IPS DF 4.7 (cell line): Measurements from ENCODE around the gene ESRRA.
"Not testable (repeated sequence)": the region's sequence is repeated elsewhere in the genome, so short reads cannot be mapped to it uniquely, and the experiment has no call there.

Experiments
- DNase-seq: peaks from one replicate; pipeline ENCODE4 v3.0.0-alpha.2; 2013; ENCODE audit warnings: low spot score; ENCODE audit errors: extremely low read depth

ESRRA gene

DNA sequence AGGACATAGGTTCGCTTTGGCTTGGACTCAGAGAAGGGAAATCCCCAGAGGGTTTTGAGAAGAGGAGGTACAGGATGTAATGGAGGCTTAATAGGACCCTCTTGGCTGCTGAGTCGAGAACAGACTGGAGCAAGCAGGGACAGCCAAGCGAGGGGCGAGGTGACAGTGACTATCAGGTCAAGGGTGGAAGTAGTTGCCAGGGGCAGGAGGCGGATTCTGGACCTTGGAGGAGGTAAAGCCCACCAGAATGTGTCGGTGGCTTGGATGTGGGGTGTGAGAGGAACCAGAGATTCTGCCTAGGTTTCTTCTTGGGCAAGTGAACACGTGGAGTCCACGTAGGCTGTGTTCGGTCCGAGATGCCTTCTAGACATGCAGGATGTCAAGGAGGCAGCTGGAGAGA lies 7.6 kb downstream of the ESRRA start:
- DNase-seq = no peak

DNA sequence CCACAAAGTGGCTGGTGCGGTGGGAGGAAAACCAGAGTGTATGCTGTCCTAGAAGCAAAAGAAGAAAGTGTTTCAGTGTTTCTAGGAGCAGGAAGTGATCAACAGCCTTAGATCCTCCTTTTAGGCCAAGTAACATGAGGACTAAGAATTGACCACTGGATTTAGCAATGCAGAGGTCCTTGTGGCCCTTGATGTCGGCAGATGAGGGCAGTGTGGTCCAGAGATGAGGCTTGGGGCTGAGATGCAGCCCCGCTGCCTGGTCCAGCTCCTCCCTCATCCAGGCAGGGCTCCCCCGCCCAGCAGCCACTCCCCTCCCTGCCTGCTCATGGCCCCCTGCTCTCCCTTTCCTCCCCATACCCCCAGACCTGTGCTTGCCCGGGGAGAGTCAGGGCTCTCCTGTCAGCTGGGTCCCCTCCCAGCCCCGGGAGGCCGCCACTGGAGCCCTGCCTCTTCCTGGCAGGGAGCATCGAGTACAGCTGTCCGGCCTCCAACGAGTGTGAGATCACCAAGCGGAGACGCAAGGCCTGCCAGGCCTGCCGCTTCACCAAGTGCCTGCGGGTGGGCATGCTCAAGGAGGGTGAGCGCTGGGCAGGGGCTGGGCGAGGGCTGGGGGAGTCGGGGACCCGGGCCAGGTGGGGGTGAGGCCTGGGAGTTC lies 8.3 kb downstream of the ESRRA start:
- DNase-seq = no peak

DNA sequence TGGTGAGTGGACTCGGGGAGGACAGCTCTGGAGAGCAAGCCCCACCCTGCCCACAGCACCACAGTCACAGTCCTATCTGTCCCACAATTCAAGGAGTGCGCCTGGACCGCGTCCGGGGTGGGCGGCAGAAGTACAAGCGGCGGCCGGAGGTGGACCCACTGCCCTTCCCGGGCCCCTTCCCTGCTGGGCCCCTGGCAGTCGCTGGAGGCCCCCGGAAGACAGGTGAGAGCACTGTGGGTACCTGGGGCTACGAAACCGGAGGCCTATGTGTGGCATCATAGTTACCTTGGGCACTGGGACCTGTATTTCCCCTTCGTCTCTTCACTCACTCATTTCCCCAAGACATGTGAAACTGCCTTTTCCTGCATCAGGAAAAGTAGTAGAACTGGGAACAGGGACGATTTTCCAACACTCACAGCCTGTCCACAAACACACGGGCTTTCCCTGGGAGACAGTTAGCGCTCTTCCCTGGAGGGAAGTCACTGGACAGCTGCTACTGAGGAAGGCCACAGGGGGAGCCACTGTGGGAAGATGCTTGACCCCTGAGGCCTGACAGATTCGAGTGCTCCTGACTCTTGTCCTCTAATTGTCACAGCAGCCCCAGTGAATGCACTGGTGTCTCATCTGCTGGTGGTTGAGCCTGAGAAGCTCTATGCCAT lies 9.0 kb downstream of the ESRRA start:
- no peak for DNase-seq

DNA sequence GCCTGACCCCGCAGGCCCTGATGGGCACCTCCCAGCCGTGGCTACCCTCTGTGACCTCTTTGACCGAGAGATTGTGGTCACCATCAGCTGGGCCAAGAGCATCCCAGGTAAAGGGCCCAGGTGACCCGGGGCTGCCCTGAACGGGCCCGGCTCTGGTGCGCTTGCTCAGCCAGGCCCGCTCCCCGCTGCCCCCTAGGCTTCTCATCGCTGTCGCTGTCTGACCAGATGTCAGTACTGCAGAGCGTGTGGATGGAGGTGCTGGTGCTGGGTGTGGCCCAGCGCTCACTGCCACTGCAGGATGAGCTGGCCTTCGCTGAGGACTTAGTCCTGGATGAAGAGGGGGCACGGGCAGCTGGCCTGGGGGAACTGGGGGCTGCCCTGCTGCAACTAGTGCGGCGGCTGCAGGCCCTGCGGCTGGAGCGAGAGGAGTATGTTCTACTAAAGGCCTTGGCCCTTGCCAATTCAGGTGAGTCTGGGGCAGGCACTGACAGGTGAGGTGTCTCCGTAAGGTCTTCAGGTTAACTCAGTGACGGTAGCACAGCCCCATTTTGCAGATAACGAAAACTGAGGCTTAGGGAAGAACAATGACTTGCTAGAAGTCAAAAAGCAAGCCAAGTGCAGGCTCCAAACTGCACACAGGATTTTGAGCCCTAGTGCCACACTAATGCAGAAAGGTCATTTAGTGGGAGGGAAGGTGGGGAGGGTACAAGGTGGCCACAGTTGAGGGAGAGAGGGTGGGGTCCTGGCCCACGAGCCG lies 9.7 kb downstream of the ESRRA start:
- no peak for DNase-seq

DNA sequence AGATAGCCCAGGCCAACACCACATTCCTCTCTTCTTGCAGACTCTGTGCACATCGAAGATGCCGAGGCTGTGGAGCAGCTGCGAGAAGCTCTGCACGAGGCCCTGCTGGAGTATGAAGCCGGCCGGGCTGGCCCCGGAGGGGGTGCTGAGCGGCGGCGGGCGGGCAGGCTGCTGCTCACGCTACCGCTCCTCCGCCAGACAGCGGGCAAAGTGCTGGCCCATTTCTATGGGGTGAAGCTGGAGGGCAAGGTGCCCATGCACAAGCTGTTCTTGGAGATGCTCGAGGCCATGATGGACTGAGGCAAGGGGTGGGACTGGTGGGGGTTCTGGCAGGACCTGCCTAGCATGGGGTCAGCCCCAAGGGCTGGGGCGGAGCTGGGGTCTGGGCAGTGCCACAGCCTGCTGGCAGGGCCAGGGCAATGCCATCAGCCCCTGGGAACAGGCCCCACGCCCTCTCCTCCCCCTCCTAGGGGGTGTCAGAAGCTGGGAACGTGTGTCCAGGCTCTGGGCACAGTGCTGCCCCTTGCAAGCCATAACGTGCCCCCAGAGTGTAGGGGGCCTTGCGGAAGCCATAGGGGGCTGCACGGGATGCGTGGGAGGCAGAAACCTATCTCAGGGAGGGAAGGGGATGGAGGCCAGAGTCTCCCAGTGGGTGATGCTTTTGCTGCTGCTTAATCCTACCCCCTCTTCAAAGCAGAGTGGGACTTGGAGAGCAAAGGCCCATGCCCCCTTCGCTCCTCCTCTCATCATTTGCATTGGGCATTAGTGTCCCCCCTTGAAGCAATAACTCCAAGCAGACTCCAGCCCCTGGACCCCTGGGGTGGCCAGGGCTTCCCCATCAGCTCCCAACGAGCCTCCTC lies 10.6 kb downstream of the ESRRA start:
- not testable (repeated sequence) for DNase-seq

DNA sequence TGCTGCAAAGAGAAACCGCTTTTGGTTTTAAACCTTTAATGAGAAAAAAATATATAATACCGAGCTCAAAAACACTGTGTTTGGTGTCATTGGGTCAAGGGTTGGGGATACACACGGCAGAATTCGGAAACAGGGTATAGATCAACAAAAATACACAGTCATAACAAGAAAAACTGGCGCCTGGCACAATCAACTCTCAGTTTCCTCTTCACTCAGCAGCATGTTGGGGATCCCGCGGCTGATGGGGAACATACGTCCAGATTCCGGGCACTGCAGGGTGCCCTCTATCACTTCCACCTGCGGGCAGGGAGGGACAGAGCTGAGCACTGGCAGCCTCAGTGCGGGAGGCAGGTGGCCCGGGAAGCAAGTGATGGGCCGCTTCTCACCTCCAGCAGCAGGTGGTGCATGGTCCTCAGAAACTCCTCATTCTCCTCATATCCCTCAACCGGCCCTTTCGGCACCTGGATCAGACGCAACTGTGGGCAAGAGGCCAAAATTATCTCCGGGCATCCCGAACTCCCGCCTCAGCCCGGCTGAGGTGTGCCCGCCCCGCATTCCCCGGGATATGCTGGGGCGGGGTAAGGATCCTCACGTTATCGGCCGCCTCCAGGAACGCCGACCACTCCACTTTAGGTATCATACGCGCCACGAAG lies 11.5 kb downstream of the ESRRA start:
- DNase-seq = no peak

DNA sequence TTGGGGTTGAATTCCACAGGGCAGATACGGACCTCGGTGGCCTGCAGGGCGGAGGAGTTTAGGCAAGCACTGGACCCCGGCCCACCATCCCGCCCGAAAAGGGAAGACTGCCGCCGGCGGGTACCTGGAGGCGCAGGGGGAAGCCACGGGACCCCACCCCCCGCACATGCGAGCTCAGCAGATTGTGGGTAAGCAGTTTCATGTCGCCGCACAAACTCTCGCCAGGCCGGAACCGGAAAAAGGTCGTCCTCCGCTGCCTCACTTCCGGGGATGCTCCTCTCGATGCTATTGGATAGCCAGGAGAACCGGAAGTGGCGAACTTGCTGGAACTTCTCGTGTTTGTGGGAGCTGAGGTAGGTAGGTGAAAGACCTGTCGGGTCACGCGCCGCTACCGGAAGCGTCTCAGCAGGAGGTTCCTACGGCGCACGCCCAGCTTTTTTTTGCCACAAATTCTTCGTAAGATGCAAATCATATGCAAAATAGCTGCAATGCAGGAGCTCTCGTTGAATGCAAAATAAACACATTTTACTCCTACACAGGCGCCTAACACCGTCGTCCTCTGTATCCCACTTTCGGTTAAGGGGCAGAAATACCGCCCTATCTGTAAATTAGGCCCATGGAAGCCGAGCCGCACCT lies 12.1 kb downstream of the ESRRA start, which contains the start of gene TRMT112:
TRMT112 (minus strand) TSS at position 235 of the 636 bp plus-strand sequence; CDS start at position 202, 33 bp downstream.
- no peak for DNase-seq

DNA sequence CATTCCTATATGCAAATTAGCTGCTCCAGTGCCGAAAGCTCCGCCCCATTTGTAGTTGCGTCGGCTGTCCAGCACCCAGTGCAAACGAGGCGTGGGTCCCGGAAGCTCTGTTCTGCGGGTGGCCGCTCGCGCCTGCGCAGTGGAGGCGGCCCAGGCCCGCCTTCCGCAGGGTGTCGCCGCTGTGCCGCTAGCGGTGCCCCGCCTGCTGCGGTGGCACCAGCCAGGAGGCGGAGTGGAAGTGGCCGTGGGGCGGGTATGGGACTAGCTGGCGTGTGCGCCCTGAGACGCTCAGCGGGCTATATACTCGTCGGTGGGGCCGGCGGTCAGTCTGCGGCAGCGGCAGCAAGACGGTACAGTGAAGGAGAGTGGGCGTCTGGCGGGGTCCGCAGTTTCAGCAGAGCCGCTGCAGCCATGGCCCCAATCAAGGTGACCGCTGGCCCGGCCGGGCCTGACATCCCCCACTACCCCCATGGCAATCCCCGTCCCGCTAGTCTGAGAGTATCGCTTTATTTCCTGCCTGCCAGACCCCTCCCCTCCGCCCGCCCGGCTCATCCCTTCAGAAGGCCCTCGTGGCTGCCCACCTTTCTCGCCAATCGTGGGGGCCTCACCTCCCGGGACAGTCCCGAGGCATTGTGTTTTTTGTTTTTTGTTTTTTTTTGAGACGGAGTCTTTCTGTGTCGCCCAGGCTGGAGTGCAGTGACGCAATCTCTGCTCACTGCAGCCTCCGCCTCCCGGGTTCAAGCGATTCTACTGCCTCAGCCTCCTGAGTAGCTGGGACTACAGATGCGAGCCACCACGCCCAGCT lies 12.8 kb downstream of the ESRRA start, which contains the start of gene PRDX5:
PRDX5 (plus strand) TSS at position 161 of the 805 bp plus-strand sequence; CDS start at position 256, 95 bp downstream.
- no peak for DNase-seq

DNA sequence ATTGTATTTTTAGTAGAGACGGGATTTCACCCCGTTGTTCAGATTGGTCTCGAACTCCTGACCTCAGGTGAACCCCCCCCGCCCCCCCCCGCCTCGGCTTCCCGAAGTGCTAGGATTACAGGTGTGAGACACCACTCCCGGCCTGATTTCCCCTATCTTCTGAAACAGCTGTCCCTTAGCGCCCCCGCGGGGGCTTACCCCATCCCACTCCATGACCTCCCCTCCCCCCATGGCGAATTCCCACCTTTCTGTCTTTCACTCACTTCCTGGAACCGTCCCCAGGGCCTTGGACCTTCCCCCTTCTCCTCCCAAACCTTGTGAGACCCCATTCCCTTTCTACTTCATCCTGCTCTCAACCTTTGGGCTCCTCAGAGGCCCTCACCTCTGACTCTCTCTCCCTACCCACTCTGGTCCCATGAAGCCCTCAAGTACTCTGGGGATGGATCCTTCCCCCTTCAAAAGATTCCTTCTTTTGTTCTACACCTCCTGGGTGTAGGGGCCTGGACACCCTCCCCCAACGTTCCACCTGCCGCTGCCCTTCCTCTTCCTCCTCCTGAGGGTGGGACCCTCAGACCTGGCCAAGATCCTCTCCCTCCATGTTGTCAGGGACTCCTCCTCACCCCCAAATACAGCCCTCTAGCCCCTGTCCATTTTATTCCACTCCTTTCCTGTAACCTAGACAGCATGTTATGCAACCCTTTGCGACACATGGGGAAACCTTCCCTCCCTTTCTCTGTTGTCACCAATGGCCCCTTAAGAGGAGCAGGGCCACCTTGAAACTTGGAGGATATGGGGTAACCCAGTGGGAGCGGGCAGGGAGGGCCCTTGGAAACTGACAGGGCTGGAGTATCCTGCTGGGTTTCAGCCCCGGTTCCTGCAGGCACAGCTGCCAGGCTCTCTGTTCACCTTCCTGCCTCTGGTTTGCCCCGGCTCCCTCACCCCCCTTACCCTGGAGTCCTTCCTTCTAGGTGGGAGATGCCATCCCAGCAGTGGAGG lies 13.7 kb downstream of the ESRRA start:
- DNase-seq = no peak

DNA sequence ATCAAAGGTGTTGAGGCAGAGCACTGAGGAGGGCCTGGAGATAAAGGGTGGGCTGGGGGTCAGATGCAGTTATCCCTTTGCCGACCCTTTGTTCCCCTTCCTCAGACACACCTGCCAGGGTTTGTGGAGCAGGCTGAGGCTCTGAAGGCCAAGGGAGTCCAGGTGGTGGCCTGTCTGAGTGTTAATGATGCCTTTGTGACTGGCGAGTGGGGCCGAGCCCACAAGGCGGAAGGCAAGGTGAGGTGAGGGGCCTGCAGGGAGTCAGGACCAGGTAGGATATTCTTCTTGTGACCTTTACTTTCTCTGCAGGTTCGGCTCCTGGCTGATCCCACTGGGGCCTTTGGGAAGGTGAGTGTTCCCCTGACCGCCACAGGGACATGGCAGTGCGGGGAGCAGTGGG lies 15.2 kb downstream of the ESRRA start:
- DNase-seq = no peak

DNA sequence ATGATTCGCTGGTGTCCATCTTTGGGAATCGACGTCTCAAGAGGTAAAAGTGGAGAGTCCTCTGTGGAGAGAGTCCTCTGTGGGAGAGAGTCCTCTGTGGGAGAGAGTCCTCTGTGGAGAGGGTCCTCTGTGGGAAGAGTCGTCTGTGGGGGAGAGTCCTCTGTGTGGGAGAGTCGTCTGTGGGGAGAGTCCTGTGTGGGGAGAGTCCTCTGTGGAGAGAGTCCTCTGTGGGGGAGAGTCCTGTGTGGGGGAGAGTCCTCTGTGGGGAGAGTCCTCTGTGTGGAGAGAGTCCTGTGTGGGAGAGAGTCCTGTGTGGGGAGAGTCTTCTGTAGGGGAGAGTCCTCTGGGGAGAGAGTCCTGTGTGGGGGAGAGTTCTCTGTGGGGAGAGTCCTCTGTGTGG lies 15.7 kb downstream of the ESRRA start:
- no peak for DNase-seq

DNA sequence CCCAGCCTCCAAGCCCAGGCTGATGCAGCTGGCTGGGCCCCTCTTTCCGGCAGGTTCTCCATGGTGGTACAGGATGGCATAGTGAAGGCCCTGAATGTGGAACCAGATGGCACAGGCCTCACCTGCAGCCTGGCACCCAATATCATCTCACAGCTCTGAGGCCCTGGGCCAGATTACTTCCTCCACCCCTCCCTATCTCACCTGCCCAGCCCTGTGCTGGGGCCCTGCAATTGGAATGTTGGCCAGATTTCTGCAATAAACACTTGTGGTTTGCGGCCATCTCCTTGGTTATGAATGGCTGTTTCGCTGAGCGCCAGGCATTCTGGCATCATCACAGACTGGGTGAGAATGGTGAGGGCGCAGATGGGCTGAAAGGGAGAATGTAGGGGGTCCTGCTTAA lies 16.2 kb downstream of the ESRRA start:
- no peak for DNase-seq

DNA sequence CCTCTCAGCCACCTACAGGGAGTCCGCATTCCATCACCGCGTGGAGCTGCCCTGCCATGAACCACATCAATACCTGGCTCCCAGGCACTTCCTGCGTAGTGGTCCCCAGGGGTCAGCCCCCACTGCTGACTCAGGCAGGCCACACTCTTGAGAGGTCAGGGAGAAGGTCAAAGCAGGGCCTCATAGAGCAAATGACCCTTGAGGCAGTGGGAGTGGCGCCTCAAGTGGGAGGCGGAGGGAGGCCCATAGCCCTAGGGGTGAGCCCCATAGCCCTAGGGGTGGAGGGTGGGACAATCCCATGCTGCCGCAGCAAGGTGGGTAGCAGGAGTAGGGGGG lies 17.6 kb downstream of the ESRRA start:
- DNase-seq = no peak

DNA sequence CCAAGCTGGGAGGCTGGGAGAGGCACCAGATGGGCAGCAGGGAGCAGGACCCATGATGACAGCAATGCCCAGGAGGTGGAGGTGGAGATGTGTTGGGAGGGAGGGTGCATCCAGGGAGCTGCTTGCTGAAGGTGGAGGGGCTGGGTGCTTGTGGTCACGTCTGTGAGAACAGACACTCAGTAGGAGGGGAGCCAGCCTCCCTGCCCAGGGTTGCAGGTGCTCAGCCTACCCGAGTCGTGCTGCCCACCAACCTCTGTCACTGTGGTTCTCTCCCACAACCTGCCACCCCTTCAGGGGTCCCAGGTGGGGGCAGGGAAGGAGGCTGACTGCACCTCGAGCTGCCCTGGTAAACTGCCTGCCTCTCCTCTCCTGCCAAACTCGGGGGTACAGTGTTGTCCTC lies 18.0 kb downstream of the ESRRA start:
- no peak for DNase-seq

DNA sequence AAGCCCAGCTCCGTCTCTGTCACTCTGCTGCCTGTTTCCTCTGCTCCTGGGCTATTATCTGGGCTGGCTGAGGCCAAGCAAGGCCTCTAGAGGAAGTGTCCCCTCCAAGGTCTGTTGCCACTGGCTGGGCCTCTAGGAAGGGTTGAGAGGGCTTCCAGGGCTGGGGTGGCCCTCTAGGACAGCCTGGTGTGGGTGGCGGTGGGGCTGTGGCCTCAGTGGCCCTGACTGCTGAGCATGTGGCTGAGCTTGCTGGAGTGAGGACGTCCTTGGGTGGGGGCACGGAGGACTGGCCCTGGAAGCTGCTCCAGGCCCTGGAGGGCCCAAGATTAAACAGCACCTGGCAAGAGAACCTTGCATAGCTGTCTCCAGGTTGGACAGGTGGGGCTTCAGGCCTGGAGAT lies 18.7 kb downstream of the ESRRA start:
- DNase-seq = not testable (repeated sequence)

DNA sequence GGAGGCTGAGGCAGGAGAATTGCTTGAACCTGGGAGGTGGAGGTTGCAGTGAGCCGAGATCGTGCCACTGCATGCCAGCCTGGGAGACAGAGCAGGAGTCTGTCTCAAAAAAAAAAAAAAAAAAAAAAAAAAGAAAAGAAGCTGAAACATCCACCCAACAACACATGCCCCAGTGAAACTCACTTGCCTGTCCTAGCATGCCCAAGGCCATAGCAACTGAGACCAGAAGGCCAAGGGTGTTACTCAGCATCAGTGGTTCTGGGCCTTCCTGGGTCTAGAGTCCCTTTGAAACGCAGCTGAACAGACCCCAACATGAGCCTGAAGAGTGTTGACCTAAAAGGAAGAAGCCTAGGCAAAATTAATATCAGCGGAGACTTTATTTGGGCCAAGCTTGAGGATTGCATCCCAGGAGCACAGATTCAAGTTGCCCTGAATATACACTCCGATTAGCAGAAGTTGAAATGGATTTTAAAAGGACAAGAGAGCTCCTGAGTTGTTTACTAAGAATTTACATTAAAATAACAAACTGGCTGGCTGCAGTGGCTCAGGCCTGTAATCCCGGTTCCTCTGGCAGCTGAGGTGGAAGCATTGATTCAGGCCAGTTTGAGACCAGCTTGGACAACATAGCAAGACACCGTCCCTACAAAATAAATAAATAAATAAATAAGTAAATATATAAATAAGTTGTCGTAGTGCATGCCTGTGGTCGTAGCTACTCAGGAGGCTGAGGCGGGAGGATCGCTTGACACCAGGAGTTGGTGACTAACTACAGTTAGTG lies 19.6 kb downstream of the ESRRA start:
- DNase-seq = no peak

DNA sequence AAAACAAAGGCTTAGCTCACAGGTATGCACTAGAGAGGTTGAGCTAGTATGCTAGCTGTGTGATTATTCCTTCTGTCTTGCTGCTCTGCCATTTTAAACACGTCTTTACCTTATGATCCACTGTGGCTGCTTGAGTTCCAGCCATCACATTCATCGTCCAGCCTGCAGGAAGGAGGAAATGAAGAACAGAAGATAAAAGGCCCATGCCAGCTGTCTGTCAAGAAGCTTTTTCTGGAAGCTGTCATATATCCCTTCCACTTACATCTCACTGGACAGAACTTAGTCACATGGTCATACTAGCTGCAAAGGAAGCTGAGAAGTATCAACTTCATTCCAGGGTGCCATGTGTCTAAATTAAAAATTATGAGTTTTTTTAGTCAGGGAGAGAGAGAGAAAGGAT lies 22.1 kb downstream of the ESRRA start:
- no peak for DNase-seq

DNA sequence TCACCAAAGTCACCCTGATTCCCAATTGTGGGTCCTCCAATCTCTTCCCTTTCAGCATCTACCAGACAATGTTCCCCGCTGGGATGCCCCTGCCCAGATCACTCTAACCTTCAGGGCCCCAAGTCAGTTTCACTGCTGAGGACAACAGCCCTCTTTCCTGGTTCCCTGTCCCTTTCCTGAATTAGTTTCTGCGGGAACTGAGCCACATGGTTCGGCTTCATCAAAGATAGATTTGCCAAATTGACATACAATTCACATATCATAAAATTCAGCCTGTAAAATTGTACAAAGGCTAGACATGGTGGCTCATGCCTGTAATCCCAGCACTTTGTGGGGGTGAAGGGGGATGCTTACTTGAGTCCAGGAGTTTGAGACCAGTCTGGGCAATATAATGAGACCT lies 22.7 kb downstream of the ESRRA start:
- DNase-seq = no peak
